GM18520 (cell line): ENCODE measurements around the gene ZBTB48.
"Not testable (repeated sequence)": the region's sequence is repeated elsewhere in the genome, so short reads cannot be mapped to it uniquely, and the experiment has no call there.

Experiments used
- ATAC-seq: cut with Tn5 transposase; IDR thresholded peaks from one replicate; pipeline ENCODE4 v1.9.1; 2021; ENCODE audit not compliant: unreplicated experiment

ZBTB48 gene

GRCh38 chr1:6631058-6631457 lies 51.3 kb downstream of the ZBTB48 start:
- no peak for ATAC-seq

- ATAC-seq = no peak
Observed at GRCh38 chr1:6632588-6633514, 53.1 kb downstream of the ZBTB48 start.

GRCh38 chr1:6634371-6635052 lies 54.7 kb downstream of the ZBTB48 start:
- ATAC-seq = no peak

GRCh38 chr1:6635161-6635909 lies 55.5 kb downstream of the ZBTB48 start:
- ATAC-seq = no peak

- ATAC-seq = no peak
Observed at GRCh38 chr1:6635910-6636760, 56.3 kb downstream of the ZBTB48 start.

- ATAC-seq = not testable (repeated sequence)
Observed at GRCh38 chr1:6636778-6637177, 57.0 kb downstream of the ZBTB48 start.

- no peak for ATAC-seq
Observed at GRCh38 chr1:6637770-6638169, 58.0 kb downstream of the ZBTB48 start.

GRCh38 chr1:6638226-6638625 lies 58.4 kb downstream of the ZBTB48 start:
- no peak for ATAC-seq
